ENCODE measurements around the gene PTGES.

PTGES gene

DNA sequence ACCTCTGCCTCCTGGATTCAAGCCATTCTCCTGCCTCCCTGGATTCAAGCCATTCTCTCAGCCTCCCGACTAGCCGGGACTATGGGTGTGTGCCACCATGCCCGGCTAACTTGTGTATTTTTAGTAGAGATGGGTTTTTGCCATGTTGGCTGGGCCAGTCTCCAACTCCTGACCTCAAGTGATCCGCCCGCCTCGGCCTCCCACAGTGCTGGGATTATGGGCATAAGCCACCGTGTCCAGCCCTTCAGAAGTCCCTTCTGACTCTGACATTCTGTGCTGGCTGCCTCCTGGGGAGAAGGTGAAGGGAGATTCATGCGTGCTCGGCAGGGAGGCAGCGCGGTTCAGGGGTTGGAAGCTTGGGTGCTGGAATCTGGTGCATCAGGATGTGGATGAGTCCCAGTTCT, 58.6 kb downstream of the PTGES start:
- no peak for DNase-seq (ENCODE audit: low read depth in 1 of 2, low spot score in 1 of 2)

DNA sequence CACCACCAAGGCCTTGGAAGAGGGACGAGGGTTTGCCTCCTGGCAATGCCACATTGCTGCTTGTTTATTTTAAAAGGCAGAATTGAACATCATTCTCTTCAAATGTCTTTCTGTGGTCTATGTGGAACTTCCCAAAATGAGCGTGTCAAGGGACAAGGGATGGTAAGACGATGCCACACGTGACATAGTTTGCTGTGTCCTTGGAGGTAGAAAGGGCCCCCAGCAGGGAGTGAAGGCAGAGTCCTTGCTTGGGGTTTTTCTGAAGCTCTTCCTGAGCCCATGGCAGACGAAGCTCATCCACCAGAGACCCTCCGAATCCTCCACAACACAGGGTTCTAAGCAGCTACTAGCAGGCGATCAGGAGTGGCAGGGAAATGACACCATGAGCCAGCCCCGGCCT, 59.1 kb downstream of the PTGES start:
- DNase-seq (ENCODE audit: low read depth in 1 of 2, low spot score in 1 of 2): no peak

GRCh38 chr9:129692534-129692933, 60.3 kb downstream of the PTGES start:
- no peak for DNase-seq (ENCODE audit: low read depth in 1 of 2, low spot score in 1 of 2)

Data from stimulated activated CD4-positive, alpha-beta T cell treated with anti-CD3 and anti-CD28 coated beads, Interleukin-15, amount 100 ng/mL, for 1 hour (primary cell).